HepG2 (cell line): ENCODE measurements around the gene RPRD2. TPM values are rescaled to one million over a fixed set of nuclear protein-coding genes. Genes with fewer than 3 reads are reported as not detected.
A peak's percentile ranks its signal among the peaks of the same experiment; 100 is the strongest.

Source experiments
- AGO1 ChIP-seq: fragments of 200-400 bp; formaldehyde crosslinking; IDR thresholded peaks from 2 replicates; pipeline ENCODE4 v1.6.1; 2017; ENCODE audit warnings: mild to moderate bottlenecking, low read depth, low read length, moderate library complexity; ENCODE audit not compliant: poor library complexity, severe bottlenecking
- ARNT2 ChIP-seq: sonication (generic); formaldehyde crosslinking; IDR thresholded peaks from 2 replicates; pipeline ENCODE4 v1.8.0; 2022; ENCODE audit warnings: mild to moderate bottlenecking, low read depth, missing genetic modification reagents, moderate library complexity
- FOXM1 ChIP-seq: sonication (generic); formaldehyde crosslinking; IDR thresholded peaks from 2 replicates; pipeline ENCODE4 v1.5.0; 2020; ENCODE audit warnings: missing genetic modification reagents
- GATA4 ChIP-seq: sonication (generic); IDR thresholded peaks from 2 replicates; pipeline ENCODE4 v1.6.1; 2016; ENCODE audit warnings: antibody characterized with exemption, low read depth, borderline replicate concordance
- HMGXB3 ChIP-seq: sonication (generic); formaldehyde crosslinking; IDR thresholded peaks from 2 replicates; pipeline ENCODE4 v1.4.0; 2020; ENCODE audit warnings: missing genetic modification reagents, borderline replicate concordance
- HNRNPUL1 ChIP-seq: fragments of 200-400 bp; formaldehyde crosslinking; IDR thresholded peaks from 2 replicates; pipeline ENCODE4 v1.6.1; 2017; ENCODE audit warnings: low read depth, mild to moderate bottlenecking, low read length, moderate library complexity
- HOMEZ ChIP-seq: IDR thresholded peaks from 2 replicates; pipeline ENCODE4 v1.6.1; 2016; ENCODE audit warnings: low read depth
- KLF11 ChIP-seq: IDR thresholded peaks from 2 replicates; pipeline ENCODE4 v1.6.1; 2016; ENCODE audit warnings: missing compliant biosample characterization
- USF2 ChIP-seq, 2 experiments: sonication (generic) in 1 of 2; formaldehyde crosslinking in 1 of 2; IDR thresholded peaks; 2 replicates each; pipeline versions ENCODE4 v1.5.1 to v1.6.1; 2011 to 2020; ENCODE audit warnings: borderline replicate concordance in 1 of 2, low read depth in 1 of 2, low read length in 1 of 2, mild to moderate bottlenecking in 1 of 2, missing genetic modification reagents in 1 of 2, moderate library complexity in 1 of 2
- ZC3H13 ChIP-seq: sonication (generic); formaldehyde crosslinking; IDR thresholded peaks from 2 replicates; pipeline ENCODE4 v1.8.1; 2023; ENCODE audit warnings: mild to moderate bottlenecking, missing genetic modification reagents, moderate library complexity
- ZNF264 ChIP-seq: sonication (generic); formaldehyde crosslinking; IDR thresholded peaks from 2 replicates; pipeline ENCODE4 v1.4.0; 2020; ENCODE audit warnings: missing genetic modification reagents
- ZNF446 ChIP-seq: sonication (generic); formaldehyde crosslinking; IDR thresholded peaks from 2 replicates; pipeline ENCODE4 v1.5.0; 2020; ENCODE audit warnings: mild to moderate bottlenecking, missing genetic modification reagents
- ZNF564 ChIP-seq: sonication (generic); formaldehyde crosslinking; IDR thresholded peaks from 2 replicates; pipeline ENCODE4 v1.8.1; 2023; ENCODE audit warnings: mild to moderate bottlenecking, missing genetic modification reagents
- ZNF841 ChIP-seq: sonication (generic); formaldehyde crosslinking; IDR thresholded peaks from 2 replicates; pipeline ENCODE4 v1.8.1; 2023; ENCODE audit warnings: missing genetic modification reagents, borderline replicate concordance
- polyA plus RNA-seq, 8 experiments: library from polyadenylated mRNA; depleted of rRNA in 3 of 8; stranded (reverse) in 7 of 8; unstranded in 1 of 8; fragments of >200 nt; fragmentation: Illumina TruSeq in 4 of 8; extraction: Trizol in 4 of 8; gene quantifications; 2 replicates each; pipeline versions ENCODE4 v1.2.1 to v1.2.3, GENCODE V29; 2011 to 2016; ENCODE audit warnings: low read depth in 4 of 8, missing spikeins in 1 of 8, mixed read lengths in 1 of 8; ENCODE audit not compliant: insufficient read depth in 1 of 8
- total RNA-seq, 5 experiments: library from RNA; depleted of rRNA; stranded (reverse); fragments of >200 nt; fragmentation: Illumina TruSeq; extraction: Trizol; gene quantifications; 2 replicates each; pipeline ENCODE4 v1.2.3, GENCODE V29; 2016; ENCODE audit warnings: low read depth in 1 of 5
- TF ChIP-seq, protein P1 (sequence below): sonication (generic); formaldehyde crosslinking; IDR thresholded peaks from 2 replicates; pipeline ENCODE4 v1.8.1; 2023; ENCODE audit warnings: mild to moderate bottlenecking, missing genetic modification reagents, borderline replicate concordance

Gene RPRD2
- total and polyA plus RNA-seq, 2 of the 13 experiments (the other 11 are each of a cell fraction or from before 2014, with no cell fraction given) = 8.0 to 8.9 TPM

DNA sequence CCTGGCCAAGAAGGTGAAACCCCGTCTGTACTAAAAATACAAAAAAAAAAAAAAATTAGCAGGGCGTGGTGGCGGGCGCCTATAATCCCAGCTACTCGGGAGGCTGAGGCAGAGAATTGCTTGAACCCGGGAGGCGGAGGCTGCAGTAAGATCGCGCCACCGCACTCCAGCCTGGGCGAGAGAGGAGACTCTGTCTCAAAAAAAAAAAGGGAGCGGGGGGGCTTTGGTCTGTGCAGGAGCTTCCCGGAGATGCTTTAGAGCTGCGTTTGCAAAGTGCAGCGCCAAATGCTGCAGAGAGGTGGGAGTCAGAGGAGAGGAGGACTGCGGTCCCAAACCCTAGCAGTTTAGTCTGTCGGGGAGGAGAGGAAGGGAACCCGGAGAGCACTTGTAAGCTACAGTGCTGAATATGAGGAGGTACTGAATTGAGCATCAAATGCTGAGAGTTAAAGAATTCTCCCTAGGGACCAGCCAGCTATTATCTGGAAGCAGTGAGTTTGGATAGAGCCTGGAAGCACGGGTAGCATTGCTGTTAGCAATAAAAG is 152.2 kb downstream of the RPRD2 start (continued):
- TF ChIP-seq ZNF564 (CRISPR knock-in tag) (peak; percentile 26; the same call in 1 of the 2 replicates), FOXM1 (CRISPR knock-in tag) (no peak), ZNF446 (CRISPR knock-in tag) (0 out of 2 replicates have a peak, but pooled peaks have one; percentile 68), ZC3H13 (CRISPR knock-in tag) (no peak), GATA4 (no peak), USF2 (IDR thresholded peaks at IDR 0.05; ENCODE audit: low read depth, low read length) (no peak), USF2 (CRISPR knock-in tag; IDR thresholded peaks at IDR 0.05; ENCODE audit: borderline replicate concordance) (no peak), AGO1 (peak; percentile 10), ZNF841 (CRISPR knock-in tag) (no peak; the same call in 1 of the 2 replicates), KLF11 (CRISPR knock-in tag) (no peak), HNRNPUL1 (no peak), ZNF264 (CRISPR knock-in tag) (no peak), ARNT2 (CRISPR knock-in tag) (no peak), HOMEZ (CRISPR knock-in tag) (no peak), HMGXB3 (no peak)
- TF ChIP-seq, protein P1, sequence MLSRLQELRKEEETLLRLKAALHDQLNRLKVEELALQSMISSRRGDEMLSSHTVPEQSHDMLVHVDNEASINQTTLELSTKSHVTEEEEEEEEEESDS = no peak
